HCT116 (cell line): ENCODE measurements around the gene KAT6B. TPM values are rescaled to one million over a fixed set of nuclear protein-coding genes. Genes with fewer than 3 reads are reported as not detected.

Experiments
- ATAC-seq: fragments of 200-7000 bp; cut with Tn5 transposase; 2 replicates; pipeline ENCODE4 v1.9.1; 2020; ENCODE audit warnings: mild to moderate bottlenecking, moderate library complexity
- BruUV-seq: library from RNA; stranded (reverse); fragments of 400-500 nt; replicated peaks from 2 replicates; lab custom pipeline; 2021; lab: Mats Ljungman, UMichigan
- CTCF ChIA-PET: fragments of 300-600 bp; sonication (Branson Sonifier 250); formaldehyde crosslinking; loops from one replicate; lab custom pipeline; 2021; ENCODE audit warnings: antibody characterized with exemption; lab: Charles Lee
- POLR2A ChIA-PET: fragments of 300-600, 350-600 bp; sonication (Branson Sonifier 250); formaldehyde crosslinking; loops from one replicate; lab custom pipeline; 2021; ENCODE audit warnings: antibody characterized with exemption; lab: Charles Lee
- RAD21 ChIA-PET, 2 experiments: fragments of 300-600 bp; sonication (Branson Sonifier 250); formaldehyde crosslinking; loops; one replicate each; lab custom pipeline; 2023; ENCODE audit warnings: low total read pairs in 2 of 2; ENCODE audit not compliant: uncharacterized antibody in 2 of 2, unreplicated experiment in 2 of 2, low non-redundant PET in 1 of 2; lab: Charles Lee
- DNase-seq: peaks from one replicate; pipeline ENCODE4 v3.0.0-alpha.2; 2010; ENCODE audit warnings: low read depth, low spot score
- H2AFZ ChIP-seq: fragments of 200-600 bp; shearing (Covaris generic), sonication (generic); 2 replicates; pipeline ENCODE4 v1.6.1; 2017; ENCODE audit warnings: low read depth, mixed run types, mixed read lengths, antibody characterized with exemption, low read length; ENCODE audit not compliant: poor library complexity, severe bottlenecking
- H3K27ac ChIP-seq: 2 replicates; pipeline ENCODE4 v1.5.1; 2012; ENCODE audit warnings: low read depth, low read length
- H3K27me3 ChIP-seq: fragments of 200-600 bp; sonication (generic); 2 replicates; pipeline ENCODE4 v1.6.1; 2016; ENCODE audit warnings: mixed run types, low read length, mixed read lengths; ENCODE audit not compliant: insufficient read depth
- H3K36me3 ChIP-seq, 2 experiments: fragments of 200-500 bp in 1 of 2; fragments of 200-600 bp in 1 of 2; sonication (Bioruptor generic) in 1 of 2; sonication (generic) in 1 of 2; 2 replicates each; pipeline versions ENCODE4 v1.5.1 to v1.6.1; 2014 to 2016; ENCODE audit warnings: low read length in 2 of 2, inconsistent platforms in 1 of 2, mixed read lengths in 1 of 2, mixed run types in 1 of 2; ENCODE audit not compliant: insufficient read depth in 2 of 2, control insufficient read depth in 1 of 2
- H3K4me1 ChIP-seq, 2 experiments: fragments of 200-600 bp in 1 of 2; sonication (generic) in 1 of 2; 2 replicates each; pipeline versions ENCODE4 v1.5.1 to v1.6.1; 2012 to 2017; ENCODE audit warnings: low read length in 2 of 2, inconsistent platforms in 1 of 2, mild to moderate bottlenecking in 1 of 2, mixed read lengths in 1 of 2, mixed run types in 1 of 2, moderate library complexity in 1 of 2; ENCODE audit not compliant: insufficient read depth in 2 of 2, control insufficient read depth in 1 of 2
- H3K4me2 ChIP-seq: fragments of 200-600 bp; sonication (generic); 2 replicates; pipeline ENCODE4 v1.6.1; 2017; ENCODE audit warnings: mixed run types, low read length, mixed read lengths
- H3K4me3 ChIP-seq, 2 experiments: fragments of 200-600 bp in 1 of 2; sonication (generic) in 1 of 2; replicated peaks in 1 of 2; 2 replicates each; pipeline ENCODE4 v1.5.1; 2011 to 2016; ENCODE audit warnings: low read length in 2 of 2, control low read depth in 1 of 2, low read depth in 1 of 2, mild to moderate bottlenecking in 1 of 2, mixed read lengths in 1 of 2, mixed run types in 1 of 2
- H3K79me2 ChIP-seq: fragments of 200-600 bp; sonication (generic); 2 replicates; pipeline ENCODE4 v1.6.1; 2017; ENCODE audit warnings: mild to moderate bottlenecking, mixed run types, low read length, moderate library complexity, mixed read lengths; ENCODE audit not compliant: insufficient read depth
- H3K9ac ChIP-seq: fragments of 200-600 bp; sonication (generic); 2 replicates; pipeline ENCODE4 v1.6.1; 2016; ENCODE audit warnings: low read length, mixed read lengths
- H3K9me2 ChIP-seq: fragments of 200-600 bp; sonication (generic), shearing (Covaris generic); 2 replicates; pipeline ENCODE4 v1.6.1; 2017; ENCODE audit warnings: mixed run types, mild to moderate bottlenecking, moderate library complexity; ENCODE audit not compliant: insufficient read depth
- H3K9me3 ChIP-seq, 2 experiments: fragments of 200-500 bp in 1 of 2; fragments of 200-600 bp in 1 of 2; sonication (Bioruptor generic) in 1 of 2; sonication (generic) in 1 of 2; 2 replicates each; pipeline ENCODE4 v1.6.1; 2014 to 2017; ENCODE audit warnings: low read length in 2 of 2, mixed read lengths in 2 of 2, inconsistent platforms in 1 of 2, low read depth in 1 of 2, mild to moderate bottlenecking in 1 of 2, mixed run types in 1 of 2, moderate library complexity in 1 of 2; ENCODE audit not compliant: control insufficient read depth in 1 of 2, insufficient read depth in 1 of 2
- H4K20me1 ChIP-seq: fragments of 200-600 bp; sonication (generic), shearing (Covaris generic); 2 replicates; pipeline ENCODE4 v1.6.1; 2017; ENCODE audit warnings: mixed run types, mild to moderate bottlenecking, moderate library complexity; ENCODE audit not compliant: insufficient read depth
- EGR1 ChIP-seq: IDR thresholded peaks from 2 replicates; pipeline ENCODE4 v1.6.1; 2012; ENCODE audit warnings: low read depth
- EZH2 ChIP-seq: fragments of 200-600 bp; sonication (generic); IDR thresholded peaks from 2 replicates; pipeline ENCODE4 v1.6.1; 2017; ENCODE audit warnings: antibody characterized with exemption, mixed run types
- POLR2AphosphoS5 ChIP-seq: IDR thresholded peaks from 2 replicates; pipeline ENCODE4 v1.6.1; 2011; ENCODE audit warnings: mild to moderate bottlenecking, low read depth, low read length, moderate library complexity
- TCF7L2 ChIP-seq: IDR thresholded peaks from 2 replicates; pipeline ENCODE4 v1.7.0; 2011; ENCODE audit warnings: borderline replicate concordance, inconsistent platforms; ENCODE audit not compliant: insufficient read depth, insufficient read length; ENCODE audit errors: extremely low read depth
- YY1 ChIP-seq: IDR thresholded peaks from 2 replicates; pipeline ENCODE4 v1.6.1; 2011; ENCODE audit warnings: low read length, low read depth, moderate library complexity, mild to moderate bottlenecking; ENCODE audit not compliant: insufficient replicate concordance; ENCODE audit errors: extremely low read depth
- ZBTB33 ChIP-seq: IDR thresholded peaks from 2 replicates; pipeline ENCODE4 v1.6.1; 2011; ENCODE audit warnings: mild to moderate bottlenecking, low read length, moderate library complexity; ENCODE audit not compliant: insufficient replicate concordance; ENCODE audit errors: extremely low read depth
- ZNF274 ChIP-seq: fragments of 200-500 bp; sonication (Bioruptor generic); IDR thresholded peaks from 2 replicates; pipeline ENCODE4 v1.6.1; 2014; ENCODE audit warnings: mild to moderate bottlenecking, low read depth, low read length, inconsistent platforms
- intact Hi-C: fragments of 100-400 bp; cut with micrococcal nuclease; formaldehyde crosslinking; loops from 2 replicates; pipeline ENCODE4 v1.10.0; 2022
- total RNA-seq: library from RNA; stranded (reverse); gene quantifications from one replicate; pipeline ENCODE4 v1.2.1, GENCODE V29; 2021; ENCODE audit not compliant: unreplicated experiment
- TF ChIP-seq, protein P1 (sequence below): IDR thresholded peaks from 2 replicates; pipeline ENCODE4 v1.6.1; 2012; ENCODE audit warnings: low read depth

The KAT6B gene
- total RNA-seq, 1 experiment from 2014 or later: 17.8 TPM

- H3K9ac ChIP-seq: no peak overlapping the region
- no peaks in the 10 kb centered on the region for H3K27me3 ChIP-seq
- POLR2A ChIA-PET: no interaction called here
- TF ChIP-seq POLR2AphosphoS5 (no peak), ZBTB33 (no peak), ZNF274 (no peak), TCF7L2 (no peak), EZH2 (no peak), YY1 (no peak), EGR1 (no peak)
- TF ChIP-seq, protein P1, sequence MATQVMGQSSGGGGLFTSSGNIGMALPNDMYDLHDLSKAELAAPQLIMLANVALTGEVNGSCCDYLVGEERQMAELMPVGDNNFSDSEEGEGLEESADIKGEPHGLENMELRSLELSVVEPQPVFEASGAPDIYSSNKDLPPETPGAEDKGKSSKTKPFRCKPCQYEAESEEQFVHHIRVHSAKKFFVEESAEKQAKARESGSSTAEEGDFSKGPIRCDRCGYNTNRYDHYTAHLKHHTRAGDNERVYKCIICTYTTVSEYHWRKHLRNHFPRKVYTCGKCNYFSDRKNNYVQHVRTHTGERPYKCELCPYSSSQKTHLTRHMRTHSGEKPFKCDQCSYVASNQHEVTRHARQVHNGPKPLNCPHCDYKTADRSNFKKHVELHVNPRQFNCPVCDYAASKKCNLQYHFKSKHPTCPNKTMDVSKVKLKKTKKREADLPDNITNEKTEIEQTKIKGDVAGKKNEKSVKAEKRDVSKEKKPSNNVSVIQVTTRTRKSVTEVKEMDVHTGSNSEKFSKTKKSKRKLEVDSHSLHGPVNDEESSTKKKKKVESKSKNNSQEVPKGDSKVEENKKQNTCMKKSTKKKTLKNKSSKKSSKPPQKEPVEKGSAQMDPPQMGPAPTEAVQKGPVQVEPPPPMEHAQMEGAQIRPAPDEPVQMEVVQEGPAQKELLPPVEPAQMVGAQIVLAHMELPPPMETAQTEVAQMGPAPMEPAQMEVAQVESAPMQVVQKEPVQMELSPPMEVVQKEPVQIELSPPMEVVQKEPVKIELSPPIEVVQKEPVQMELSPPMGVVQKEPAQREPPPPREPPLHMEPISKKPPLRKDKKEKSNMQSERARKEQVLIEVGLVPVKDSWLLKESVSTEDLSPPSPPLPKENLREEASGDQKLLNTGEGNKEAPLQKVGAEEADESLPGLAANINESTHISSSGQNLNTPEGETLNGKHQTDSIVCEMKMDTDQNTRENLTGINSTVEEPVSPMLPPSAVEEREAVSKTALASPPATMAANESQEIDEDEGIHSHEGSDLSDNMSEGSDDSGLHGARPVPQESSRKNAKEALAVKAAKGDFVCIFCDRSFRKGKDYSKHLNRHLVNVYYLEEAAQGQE: no peak
- TF ChIP-seq, all 23 proteins: peak for 0
- intact Hi-C loops: no loop called here
- ChIA-PET RAD21 (no interaction called here), CTCF (interaction anchor here (1.2 kb wide), 1 partner anchor 11 kb away, joined by 3 read pairs; no protein-coding TSS in a partner anchor)
- no peak overlapping the region for H3K4me2 ChIP-seq
- H3K79me2 ChIP-seq: no peaks in the 10 kb centered on the region
- H3K27ac ChIP-seq: no peak overlapping the region
- H3K9me3 ChIP-seq: no peaks in the 10 kb centered on the region
- H3K9me2 ChIP-seq: no peaks in the 10 kb centered on the region
- H3K4me1 ChIP-seq: peaks cover 0 to 22% of the 10 kb centered on the region in 2 experiments; a peak in 2 of 4 replicates
- no peak overlapping the region for H2AFZ ChIP-seq
- H4K20me1 ChIP-seq: no peaks in the 10 kb centered on the region
- H3K4me3 ChIP-seq: no peak overlapping the region
- H3K36me3 ChIP-seq: no peaks in the 10 kb centered on the region
- ATAC-seq: no peak
- BruUV-seq: no TSS peak
- no peak for DNase-seq
These were observed 206.4 kb downstream of the KAT6B start for GRCh38 chr10:75032813-75033212.
